ENCODE results near the gene OR51V1. TPM values are rescaled to one million over a fixed set of nuclear protein-coding genes. Genes with fewer than 3 reads are reported as not detected.
"Not testable (repeated sequence)": the region's sequence is repeated elsewhere in the genome, so short reads cannot be mapped to it uniquely, and the experiment has no call there.

Gene OR51V1
- total and polyA plus RNA-seq, 8 donors: not detected

GRCh38 chr11:5174934-5175333 is 25.5 kb downstream of the OR51V1 start:
- TF ChIP-seq POLR2A (IDR thresholded peaks at IDR 0.05) (no peak), POLR2AphosphoS5 (IDR thresholded peaks at IDR 0.05) (no peak), EP300 (IDR thresholded peaks at IDR 0.05) (no peak), CTCF (IDR thresholded peaks at IDR 0.05) (no peak)
- no peak for DNase-seq
- H3K36me3 ChIP-seq: no peaks in the 10 kb centered on the region
- no peak overlapping the region for H3K4me3 ChIP-seq
- 91 to 95% (median 92%) methylated on average over 7 of the region's 7 CpGs for WGBS, 5 donors
- H3K27ac ChIP-seq: no peak overlapping the region
- no peaks in the 10 kb centered on the region for H3K4me1 ChIP-seq
- intact Hi-C loops (cut with DNase I; ENCODE audit: low total_unique reads): no loop called here
- no peaks in the 10 kb centered on the region for H3K9me3 ChIP-seq
- H3K27me3 ChIP-seq: no peaks in the 10 kb centered on the region

- no peak for DNase-seq
- H3K4me1 ChIP-seq: no peaks in the 10 kb centered on the region
- H3K36me3 ChIP-seq: no peaks in the 10 kb centered on the region
- no peaks in the 10 kb centered on the region for H3K27me3 ChIP-seq
- H3K27ac ChIP-seq: no peak overlapping the region
- TF ChIP-seq CTCF (IDR thresholded peaks at IDR 0.05): no peak
- TF ChIP-seq POLR2A (IDR thresholded peaks at IDR 0.05): no peak
- TF ChIP-seq POLR2AphosphoS5 (IDR thresholded peaks at IDR 0.05): no peak
- no peak for TF ChIP-seq EP300 (IDR thresholded peaks at IDR 0.05)
- intact Hi-C loops (cut with DNase I; ENCODE audit: low total_unique reads): no loop called here
- H3K4me3 ChIP-seq: no peak overlapping the region
- WGBS, 5 donors: 47 to 65% (median 53%) methylated on average over 2 of the region's 2 CpGs
- H3K9me3 ChIP-seq: no peaks in the 10 kb centered on the region
Measured at GRCh38 chr11:5171856-5172255, 28.6 kb downstream of the OR51V1 start.

GRCh38 chr11:5165898-5166297 is 34.6 kb downstream of the OR51V1 start:
- H3K27ac ChIP-seq; H3K4me1 ChIP-seq; DNase-seq; H3K4me3 ChIP-seq; intact Hi-C loops (cut with DNase I; ENCODE audit: low total_unique reads); H3K9me3 ChIP-seq; H3K36me3 ChIP-seq; H3K27me3 ChIP-seq: not testable (repeated sequence)

- H3K9me3 ChIP-seq; H3K36me3 ChIP-seq; intact Hi-C loops (cut with DNase I; ENCODE audit: low total_unique reads); H3K27me3 ChIP-seq; DNase-seq; H3K27ac ChIP-seq; H3K4me3 ChIP-seq; H3K4me1 ChIP-seq: not testable (repeated sequence)
- 54 to 69% (median 60%) methylated on average over 6 of the region's 6 CpGs for WGBS, 5 donors
Measured at GRCh38 chr11:5164807-5165206, 35.7 kb downstream of the OR51V1 start.

- H3K9me3 ChIP-seq; DNase-seq; intact Hi-C loops (cut with DNase I; ENCODE audit: low total_unique reads); H3K27me3 ChIP-seq; H3K4me1 ChIP-seq; H3K4me3 ChIP-seq; H3K36me3 ChIP-seq; H3K27ac ChIP-seq: not testable (repeated sequence)
- 70 to 80% methylated on average over 1 of the region's 1 CpG; no CpG with 5 or more reads in 3 of the 5 donors for WGBS, 5 donors
Measured at GRCh38 chr11:5161045-5161444, 39.4 kb downstream of the OR51V1 start.

GRCh38 chr11:5160217-5160616 is 40.3 kb downstream of the OR51V1 start:
- H3K9me3 ChIP-seq; H3K27ac ChIP-seq; DNase-seq; H3K4me3 ChIP-seq; intact Hi-C loops (cut with DNase I; ENCODE audit: low total_unique reads); H3K36me3 ChIP-seq; H3K27me3 ChIP-seq; H3K4me1 ChIP-seq: not testable (repeated sequence)
- WGBS, 5 donors: 78 to 86% (median 80%) methylated on average over 4 of the region's 4 CpGs

- DNase-seq: no peak
- H3K9me3 ChIP-seq: no peaks in the 10 kb centered on the region
- H3K4me3 ChIP-seq: no peak overlapping the region
- no peak overlapping the region for H3K27ac ChIP-seq
- H3K36me3 ChIP-seq: no peaks in the 10 kb centered on the region
- intact Hi-C loops (cut with DNase I; ENCODE audit: low total_unique reads): no loop called here
- H3K27me3 ChIP-seq: no peaks in the 10 kb centered on the region
- no peaks in the 10 kb centered on the region for H3K4me1 ChIP-seq
- no peak for TF ChIP-seq EP300 (IDR thresholded peaks at IDR 0.05)
- TF ChIP-seq POLR2AphosphoS5 (IDR thresholded peaks at IDR 0.05): no peak
- no peak for TF ChIP-seq POLR2A (IDR thresholded peaks at IDR 0.05)
- TF ChIP-seq CTCF (IDR thresholded peaks at IDR 0.05): no peak
Measured at GRCh38 chr11:5159806-5160205, 40.7 kb downstream of the OR51V1 start.
